Osteocyte (in vitro differentiated cells): Measurements from ENCODE around the gene BCL7A. TPM values are rescaled to one million over a fixed set of nuclear protein-coding genes. Genes with fewer than 3 reads are reported as not detected.

Source experiments
- DNase-seq: peaks from one replicate; pipeline ENCODE4 v3.0.0; 2021; ENCODE audit warnings: mixed read lengths; ENCODE audit not compliant: unreplicated experiment; ENCODE audit errors: extremely low spot score
- H3K27ac Mint-ChIP-seq: one replicate; pipeline ENCODE4 v1.8.0; 2021; ENCODE audit warnings: mild to moderate bottlenecking, mixed read lengths; ENCODE audit not compliant: unreplicated experiment
- H3K27me3 Mint-ChIP-seq: one replicate; pipeline ENCODE4 v1.8.0; 2021; ENCODE audit warnings: mixed read lengths; ENCODE audit not compliant: unreplicated experiment
- H3K36me3 Mint-ChIP-seq: one replicate; pipeline ENCODE4 v1.8.0; 2021; ENCODE audit warnings: mixed read lengths; ENCODE audit not compliant: unreplicated experiment
- H3K4me1 Mint-ChIP-seq: one replicate; pipeline ENCODE4 v1.8.0; 2021; ENCODE audit warnings: mixed read lengths; ENCODE audit not compliant: unreplicated experiment
- H3K4me3 Mint-ChIP-seq: one replicate; pipeline ENCODE4 v1.8.0; 2021; ENCODE audit warnings: mild to moderate bottlenecking, moderate library complexity, mixed read lengths; ENCODE audit not compliant: unreplicated experiment
- H3K9me3 Mint-ChIP-seq: one replicate; pipeline ENCODE4 v1.8.0; 2021; ENCODE audit warnings: mixed read lengths; ENCODE audit not compliant: unreplicated experiment
- CTCF ChIP-seq: fragments of 200-600 bp; sonication (generic); IDR thresholded peaks from 2 replicates; pipeline ENCODE4 v1.5.0; 2021; ENCODE audit warnings: antibody characterized with exemption, mild to moderate bottlenecking, moderate library complexity
- total RNA-seq: library from RNA; stranded (reverse); gene quantifications from 2 replicates; pipeline ENCODE4 v1.2.1, GENCODE V29; 2021

Gene BCL7A
- total RNA-seq, 1 donor from 2014 or later: 10.0 TPM

- Mint-ChIP-seq H3K27ac (no peak overlapping the region), H3K36me3 (peaks cover 4% of the 10 kb centered on the region)
These were observed 20.0 kb upstream of the BCL7A start for GRCh38 chr12:122001466-122002209.

GRCh38 chr12:122003651-122004611 lies 17.8 kb upstream of the BCL7A start:
- Mint-ChIP-seq H3K4me1 (peaks cover 6% of the 10 kb centered on the region), H3K9me3 (peaks cover 3% of the 10 kb centered on the region), H3K27ac (no peak overlapping the region), H3K36me3 (peaks cover 4% of the 10 kb centered on the region), H3K27me3 (no peaks in the 10 kb centered on the region), H3K4me3 (no peak overlapping the region)
- no peak for DNase-seq
- no peak for TF ChIP-seq CTCF

More at GRCh38 chr12:122001466-122002209, 20.0 kb upstream of the BCL7A start:
- Mint-ChIP-seq H3K27me3 (no peaks in the 10 kb centered on the region), H3K4me3 (no peak overlapping the region), H3K9me3 (peaks cover 3% of the 10 kb centered on the region), H3K4me1 (peaks cover 6% of the 10 kb centered on the region)
- no peak for DNase-seq
- TF ChIP-seq CTCF: no peak

GRCh38 chr12:122004633-122005071 lies 17.0 kb upstream of the BCL7A start:
- H3K4me1 Mint-ChIP-seq: peaks cover 6% of the 10 kb centered on the region
- TF ChIP-seq CTCF: no peak
- H3K36me3 Mint-ChIP-seq: peaks cover 3% of the 10 kb centered on the region
- H3K9me3 Mint-ChIP-seq: peaks cover 1% of the 10 kb centered on the region
- H3K27me3 Mint-ChIP-seq: no peaks in the 10 kb centered on the region
- DNase-seq: no peak
- H3K4me3 Mint-ChIP-seq: no peak overlapping the region
- H3K27ac Mint-ChIP-seq: no peak overlapping the region

GRCh38 chr12:122005252-122005776 lies 16.4 kb upstream of the BCL7A start:
- Mint-ChIP-seq H3K4me3 (no peak overlapping the region), H3K27me3 (no peaks in the 10 kb centered on the region), H3K36me3 (no peaks in the 10 kb centered on the region), H3K9me3 (no peaks in the 10 kb centered on the region), H3K27ac (no peak overlapping the region), H3K4me1 (peaks cover 6% of the 10 kb centered on the region)
- TF ChIP-seq CTCF: no peak
- DNase-seq: no peak
